Neural crest cell (in vitro differentiated cells): ENCODE data around the gene ADRB2. TPM values are rescaled to one million over a fixed set of nuclear protein-coding genes. Genes with fewer than 3 reads are reported as not detected.

Experiments used
- DNase-seq: peaks from one replicate; pipeline ENCODE4 v3.0.0; 2021; ENCODE audit warnings: low read depth, mixed read lengths, low spot score
- H3K27ac Mint-ChIP-seq: one replicate; pipeline ENCODE4 v1.8.0; 2021; ENCODE audit warnings: mild to moderate bottlenecking, mixed read lengths; ENCODE audit not compliant: unreplicated experiment
- H3K27me3 Mint-ChIP-seq: 2 replicates; pipeline ENCODE4 v1.8.0; 2021; ENCODE audit warnings: low read depth, mild to moderate bottlenecking, mixed read lengths
- H3K36me3 Mint-ChIP-seq: 2 replicates; pipeline ENCODE4 v1.8.0; 2021; ENCODE audit warnings: low read depth, mild to moderate bottlenecking, mixed read lengths
- H3K4me1 Mint-ChIP-seq: 2 replicates; pipeline ENCODE4 v1.8.0; 2021; ENCODE audit warnings: mixed read lengths
- H3K4me3 Mint-ChIP-seq: one replicate; pipeline ENCODE4 v1.8.0; 2021; ENCODE audit warnings: mild to moderate bottlenecking, mixed read lengths
- H3K9me3 Mint-ChIP-seq: 2 replicates; pipeline ENCODE4 v1.8.0; 2021; ENCODE audit warnings: mixed read lengths
- CTCF ChIP-seq: fragments of 200-600 bp; sonication (generic); conservative IDR thresholded peaks from 2 replicates; pipeline ENCODE4 v1.5.0; 2021; ENCODE audit warnings: antibody characterized with exemption, mild to moderate bottlenecking
- total RNA-seq: library from RNA; stranded (reverse); gene quantifications from 2 replicates; pipeline ENCODE4 v1.2.1, GENCODE V29; 2021

ADRB2 gene
- total RNA-seq, 1 donor from 2014 or later = 0.16 TPM

- H3K27ac Mint-ChIP-seq = no peak overlapping the region
- H3K27me3 Mint-ChIP-seq = peaks cover 67% of the 10 kb centered on the region
- H3K4me1 Mint-ChIP-seq = peaks cover 15% of the 10 kb centered on the region
- no peaks in the 10 kb centered on the region for H3K36me3 Mint-ChIP-seq
- no peak for TF ChIP-seq CTCF
- DNase-seq = no peak
- H3K4me3 Mint-ChIP-seq = no peak overlapping the region
- H3K9me3 Mint-ChIP-seq = no peaks in the 10 kb centered on the region
These were observed 3.8 kb downstream of the ADRB2 start for GRCh38 chr5:148830211-148830610.

GRCh38 chr5:148831590-148832565 is 5.5 kb downstream of the ADRB2 start:
- Mint-ChIP-seq H3K4me3 (no peak overlapping the region), H3K27me3 (peaks cover 52% of the 10 kb centered on the region), H3K27ac (no peak overlapping the region), H3K4me1 (peaks cover 8% of the 10 kb centered on the region), H3K36me3 (no peaks in the 10 kb centered on the region), H3K9me3 (no peaks in the 10 kb centered on the region)
- no peak for DNase-seq
- no peak for TF ChIP-seq CTCF

GRCh38 chr5:148833122-148833521 is 6.7 kb downstream of the ADRB2 start:
- peaks cover 6% of the 10 kb centered on the region for H3K4me1 Mint-ChIP-seq
- no peaks in the 10 kb centered on the region for H3K9me3 Mint-ChIP-seq
- peaks cover 40% of the 10 kb centered on the region for H3K27me3 Mint-ChIP-seq
- no peak for TF ChIP-seq CTCF
- no peaks in the 10 kb centered on the region for H3K36me3 Mint-ChIP-seq
- no peak overlapping the region for H3K27ac Mint-ChIP-seq
- DNase-seq = no peak
- no peak overlapping the region for H3K4me3 Mint-ChIP-seq

- peaks cover 32% of the 10 kb centered on the region for H3K27me3 Mint-ChIP-seq
These were observed 7.5 kb downstream of the ADRB2 start for GRCh38 chr5:148833925-148834324.

GRCh38 chr5:148834689-148835088 is 8.3 kb downstream of the ADRB2 start:
- DNase-seq = no peak
- Mint-ChIP-seq H3K27me3 (peaks cover 24% of the 10 kb centered on the region), H3K27ac (no peak overlapping the region), H3K4me1 (peaks cover 6% of the 10 kb centered on the region), H3K4me3 (no peak overlapping the region), H3K36me3 (no peaks in the 10 kb centered on the region), H3K9me3 (no peaks in the 10 kb centered on the region)
- no peak for TF ChIP-seq CTCF

More at GRCh38 chr5:148833925-148834324, 7.5 kb downstream of the ADRB2 start:
- Mint-ChIP-seq H3K4me3 (no peak overlapping the region), H3K36me3 (no peaks in the 10 kb centered on the region), H3K27ac (no peak overlapping the region), H3K9me3 (no peaks in the 10 kb centered on the region), H3K4me1 (peaks cover 6% of the 10 kb centered on the region)
- no peak for DNase-seq
- TF ChIP-seq CTCF = no peak
